AG09319 (cell line): ENCODE results near the gene LRRFIP1.

Experiments used
- DNase-seq: peaks from one replicate; pipeline ENCODE4 v3.0.0-alpha.2; 2010; ENCODE audit warnings: low read depth; ENCODE audit errors: extremely low read depth
- TF ChIP-seq, protein P1 (sequence below): IDR thresholded peaks from 2 replicates; pipeline ENCODE4 v1.5.1; 2011; ENCODE audit warnings: low read depth, mild to moderate bottlenecking, inconsistent platforms, low read length, moderate library complexity

LRRFIP1 gene

DNA sequence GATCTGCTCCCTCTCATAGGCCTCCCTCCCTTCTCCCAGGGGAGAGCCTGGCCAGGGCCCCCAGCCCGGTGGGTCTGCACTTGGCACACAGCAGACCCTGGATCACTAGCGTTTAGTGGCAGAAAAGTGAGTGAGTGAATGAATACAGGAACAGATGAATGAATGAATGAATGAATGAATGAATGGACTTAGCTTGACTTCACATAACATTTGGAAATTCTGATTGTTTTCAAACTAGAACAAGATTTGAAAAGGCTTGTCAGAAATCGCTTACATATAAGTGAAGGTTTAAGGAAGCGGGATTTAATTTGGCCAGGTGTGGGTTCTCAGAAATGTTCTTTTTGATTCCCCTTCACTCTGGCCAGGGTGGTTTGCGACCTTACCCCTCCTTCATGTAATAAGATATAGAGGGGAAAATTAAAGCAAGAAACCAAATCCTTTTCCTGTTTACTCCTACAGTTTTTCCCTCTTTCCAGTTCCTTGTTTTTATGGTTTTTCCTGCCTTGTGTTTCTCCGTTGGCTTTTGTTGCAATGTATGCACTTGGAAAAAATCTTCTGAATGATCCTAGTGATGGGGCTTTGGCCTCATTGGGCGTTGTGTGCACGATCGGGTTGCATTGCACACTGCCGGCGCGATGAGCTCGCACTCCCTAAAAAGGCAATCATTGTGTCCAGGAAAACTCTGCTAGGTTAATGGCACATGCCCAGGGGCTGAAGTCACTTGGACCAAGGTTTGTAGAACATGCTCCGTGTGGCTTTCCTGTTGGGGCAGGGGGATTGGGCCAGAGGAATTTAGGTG lies 16.4 kb downstream of the LRRFIP1 start:
- TF ChIP-seq, protein P1, sequence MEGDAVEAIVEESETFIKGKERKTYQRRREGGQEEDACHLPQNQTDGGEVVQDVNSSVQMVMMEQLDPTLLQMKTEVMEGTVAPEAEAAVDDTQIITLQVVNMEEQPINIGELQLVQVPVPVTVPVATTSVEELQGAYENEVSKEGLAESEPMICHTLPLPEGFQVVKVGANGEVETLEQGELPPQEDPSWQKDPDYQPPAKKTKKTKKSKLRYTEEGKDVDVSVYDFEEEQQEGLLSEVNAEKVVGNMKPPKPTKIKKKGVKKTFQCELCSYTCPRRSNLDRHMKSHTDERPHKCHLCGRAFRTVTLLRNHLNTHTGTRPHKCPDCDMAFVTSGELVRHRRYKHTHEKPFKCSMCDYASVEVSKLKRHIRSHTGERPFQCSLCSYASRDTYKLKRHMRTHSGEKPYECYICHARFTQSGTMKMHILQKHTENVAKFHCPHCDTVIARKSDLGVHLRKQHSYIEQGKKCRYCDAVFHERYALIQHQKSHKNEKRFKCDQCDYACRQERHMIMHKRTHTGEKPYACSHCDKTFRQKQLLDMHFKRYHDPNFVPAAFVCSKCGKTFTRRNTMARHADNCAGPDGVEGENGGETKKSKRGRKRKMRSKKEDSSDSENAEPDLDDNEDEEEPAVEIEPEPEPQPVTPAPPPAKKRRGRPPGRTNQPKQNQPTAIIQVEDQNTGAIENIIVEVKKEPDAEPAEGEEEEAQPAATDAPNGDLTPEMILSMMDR, result no peak
- no peak for DNase-seq

DNA sequence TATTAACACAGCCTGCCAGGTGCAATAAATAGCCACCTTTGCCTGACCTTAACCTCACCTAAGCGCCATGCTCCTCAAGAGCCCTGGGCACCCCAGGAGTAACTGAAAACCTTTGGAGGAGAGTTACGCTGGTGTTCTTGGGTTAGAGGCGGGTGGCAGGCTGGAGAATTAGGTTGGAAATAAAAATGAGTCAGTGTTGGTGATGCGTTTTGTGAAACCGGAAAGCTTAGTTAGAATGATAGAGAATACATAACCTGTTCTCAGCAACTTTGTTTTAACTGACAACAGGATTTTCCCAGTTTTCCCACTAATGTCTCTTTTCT lies 17.0 kb downstream of the LRRFIP1 start:
- DNase-seq, result no peak
- TF ChIP-seq, protein P1, result no peak

DNA sequence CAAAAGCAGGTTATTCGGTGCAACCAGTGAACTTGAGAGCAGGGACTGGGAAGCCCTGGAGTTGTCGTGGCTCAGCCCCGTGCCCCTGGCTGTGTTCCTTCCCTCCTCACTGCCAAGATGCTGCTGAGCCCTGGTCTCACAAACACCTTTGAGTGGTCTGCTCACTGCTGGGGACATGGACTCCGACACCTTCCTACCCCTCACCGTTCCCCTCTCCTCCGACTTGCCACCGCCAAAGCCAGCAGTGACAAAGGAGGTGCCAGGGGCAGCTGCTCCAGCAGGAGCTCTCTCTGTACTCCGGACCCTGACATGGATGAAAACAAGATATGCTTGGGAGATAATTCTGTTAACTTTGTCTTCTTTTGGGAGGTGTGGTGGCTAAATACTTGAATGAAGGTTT lies 17.9 kb downstream of the LRRFIP1 start:
- DNase-seq, result no peak

DNA sequence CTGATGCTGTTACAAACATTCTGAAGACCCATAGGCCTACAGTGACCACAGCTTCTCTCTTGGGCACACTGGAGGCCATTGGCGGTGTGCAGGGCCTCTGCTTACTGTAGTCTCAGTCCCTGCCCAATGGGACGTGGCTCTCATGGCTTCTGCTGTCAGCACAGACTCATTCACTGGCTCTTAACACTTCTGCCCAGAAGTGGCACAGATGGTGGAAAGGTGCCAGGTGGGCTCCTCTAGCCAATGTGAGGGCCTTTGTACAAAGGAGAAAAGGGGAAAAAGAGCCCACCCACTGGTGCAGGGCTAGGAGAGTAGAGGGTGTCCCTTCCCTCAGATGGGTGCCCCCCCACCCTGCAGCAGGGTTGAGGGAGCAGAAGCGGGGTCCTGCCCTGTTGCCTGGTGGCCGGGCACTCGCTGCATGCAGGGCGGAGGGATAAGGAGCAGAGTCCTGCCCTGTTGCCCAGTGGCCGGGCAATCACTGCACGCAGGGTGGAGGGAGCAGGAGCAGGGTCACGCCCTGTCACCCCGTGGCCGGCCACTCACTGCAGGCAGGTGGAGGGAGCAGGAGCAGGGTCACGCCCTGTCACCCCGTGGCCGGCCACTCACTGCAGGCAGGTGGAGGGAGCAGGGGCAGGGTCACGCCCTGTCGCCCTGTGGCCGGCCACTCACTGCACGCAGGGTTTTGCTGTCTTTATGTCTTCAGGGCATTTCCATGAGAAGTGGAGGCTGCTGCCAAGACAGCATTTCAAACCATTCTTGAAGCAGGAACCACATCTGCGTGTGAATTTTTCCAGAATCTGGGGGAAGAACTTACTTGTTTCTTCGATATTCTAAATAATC lies 20.0 kb downstream of the LRRFIP1 start:
- TF ChIP-seq, protein P1, result no peak
- no peak for DNase-seq

More for the DNA sequence above, 17.9 kb downstream of the LRRFIP1 start:
- TF ChIP-seq, protein P1, result no peak

DNA sequence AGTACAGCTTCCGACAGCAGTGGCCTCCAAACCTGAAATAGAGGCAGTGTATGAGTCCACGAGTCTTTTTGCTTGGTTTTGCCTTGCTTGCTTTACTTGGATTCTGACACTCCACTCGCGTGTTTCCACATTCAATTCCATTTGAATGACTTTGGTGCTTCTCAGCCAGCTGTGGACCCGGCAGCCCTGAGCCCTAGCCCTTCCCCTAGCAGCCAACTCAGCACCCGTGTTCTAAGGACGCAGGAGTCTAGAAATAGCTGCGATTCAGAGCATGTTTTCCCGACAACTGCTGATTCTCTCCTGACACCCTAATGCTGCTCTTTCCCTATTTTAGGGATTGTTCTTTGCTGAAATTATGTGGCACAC lies 20.6 kb downstream of the LRRFIP1 start:
- TF ChIP-seq, protein P1, result no peak
- DNase-seq, result no peak

DNA sequence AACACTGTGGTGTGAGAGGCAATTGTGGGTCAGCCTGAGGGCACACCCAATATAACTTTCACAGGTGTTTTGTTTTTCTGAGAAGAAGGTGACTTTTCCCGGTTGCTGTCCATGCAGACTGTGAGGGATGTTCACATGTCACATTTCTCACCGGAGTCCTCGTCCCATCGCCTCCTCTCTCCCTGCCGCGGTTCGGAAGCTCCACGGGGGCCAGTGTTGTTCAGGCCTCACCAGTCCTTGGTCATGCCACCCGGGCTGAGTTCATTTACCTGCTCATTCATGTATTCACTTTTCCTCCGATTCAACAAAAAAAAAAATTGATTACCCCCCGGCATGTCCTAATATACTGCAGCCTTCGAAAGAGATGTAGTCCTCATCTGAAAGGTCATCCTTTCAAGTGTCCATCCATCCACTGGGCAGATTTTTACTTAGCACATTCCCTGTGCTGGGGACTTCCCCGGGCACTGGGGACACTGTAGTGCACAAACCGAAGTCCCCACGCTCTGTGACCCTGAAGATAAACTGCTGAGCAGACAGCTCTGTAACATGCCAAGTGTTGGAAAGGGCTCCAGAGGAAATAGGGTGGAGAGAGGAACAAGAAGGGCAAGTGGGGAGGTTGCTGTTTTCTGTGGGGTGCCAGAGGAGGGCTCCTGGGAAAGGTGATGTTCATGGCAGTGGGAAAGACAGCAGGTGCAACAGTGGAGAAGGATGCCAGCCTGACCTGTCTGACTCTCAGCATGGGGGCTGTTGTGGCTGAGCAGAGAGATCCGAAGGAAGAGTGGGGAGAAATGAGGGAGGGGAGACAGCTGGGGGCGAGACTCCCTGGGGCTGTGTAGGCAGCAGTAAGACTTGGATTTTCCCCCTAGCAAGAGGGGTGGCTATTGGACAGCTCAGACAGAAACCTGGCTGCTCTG lies 22.4 kb downstream of the LRRFIP1 start:
- TF ChIP-seq, protein P1, result no peak
- DNase-seq, result no peak

DNA sequence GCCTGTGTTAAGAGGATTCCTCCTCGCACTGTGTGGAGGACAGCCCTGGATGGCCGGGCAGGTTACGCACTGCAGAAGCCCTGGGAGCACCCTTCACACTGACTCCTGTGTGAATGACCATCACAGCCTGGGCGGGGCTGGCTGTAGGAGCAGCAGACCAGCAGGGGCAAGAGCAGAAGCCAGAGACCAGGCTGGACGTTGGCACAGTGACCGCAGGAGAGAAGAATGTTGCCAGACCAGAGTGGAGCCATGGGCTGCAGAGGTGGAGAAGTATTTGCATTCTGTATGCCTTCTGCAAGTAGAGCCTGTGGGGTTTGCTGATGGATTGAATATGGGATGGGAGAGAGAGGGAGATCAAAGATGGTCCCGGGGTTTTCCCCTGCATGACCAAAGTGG lies 23.1 kb downstream of the LRRFIP1 start:
- DNase-seq, result no peak

More for the DNA sequence above, 23.1 kb downstream of the LRRFIP1 start:
- TF ChIP-seq, protein P1, result no peak
